SK-N-MC (cell line): ENCODE measurements around the gene YES1.
"Not testable (repeated sequence)": the region's sequence is repeated elsewhere in the genome, so short reads cannot be mapped to it uniquely, and the experiment has no call there.

Experiments
- DNase-seq: peaks from one replicate; pipeline ENCODE4 v3.0.0-alpha.2; 2011; ENCODE audit warnings: low read depth, low spot score
- H3K27ac ChIP-seq: fragments of 200-600 bp; sonication (generic); 2 replicates; pipeline ENCODE4 v1.5.1; 2016; ENCODE audit warnings: mixed run types
- H3K36me3 ChIP-seq: fragments of 200-600 bp; sonication (generic); 2 replicates; pipeline ENCODE4 v1.6.1; 2017; ENCODE audit warnings: antibody characterized with exemption, low read length, mixed read lengths; ENCODE audit not compliant: insufficient read depth
- H3K4me3 ChIP-seq: fragments of 200-600 bp; sonication (generic); 2 replicates; pipeline ENCODE4 v1.5.1; 2016
- H3K9ac ChIP-seq: fragments of 200-600 bp; sonication (generic); 2 replicates; pipeline ENCODE4 v1.8.0; 2017; ENCODE audit warnings: mixed run types, mixed read lengths; ENCODE audit not compliant: insufficient read length
- H3K9me3 ChIP-seq: fragments of 200-600 bp; sonication (generic); 2 replicates; pipeline ENCODE4 v1.6.1; 2017; ENCODE audit warnings: low read depth, mild to moderate bottlenecking, antibody characterized with exemption, low read length, moderate library complexity, mixed read lengths
- EZH2 ChIP-seq: fragments of 200-600 bp; sonication (generic); IDR thresholded peaks from one replicate; pipeline ENCODE4 v1.6.1; 2017; ENCODE audit warnings: antibody characterized with exemption
- FOXP2 ChIP-seq: optimal IDR thresholded peaks from 2 replicates; pipeline ENCODE3; 2011; ENCODE audit warnings: mild to moderate bottlenecking, moderate library complexity; ENCODE audit not compliant: insufficient read depth; ENCODE audit errors: extremely low read length, control extremely low read depth
- POLR2AphosphoS5 ChIP-seq: IDR thresholded peaks from 2 replicates; pipeline ENCODE4 v1.6.1; 2012; ENCODE audit warnings: mild to moderate bottlenecking, low read depth, low read length, borderline replicate concordance

The YES1 gene

GRCh38 chr18:682833-683232 lies 129.2 kb downstream of the YES1 start:
- DNase-seq: no peak
- Histone ChIP-seq H3K36me3 (no peaks in the 10 kb centered on the region), H3K4me3 (no peak overlapping the region), H3K9ac (no peak overlapping the region), H3K9me3 (no peaks in the 10 kb centered on the region), H3K27ac (no peak overlapping the region)
- no peak for TF ChIP-seq EZH2
- no peak for TF ChIP-seq POLR2AphosphoS5
- no peak for TF ChIP-seq FOXP2

GRCh38 chr18:682416-682815 lies 129.6 kb downstream of the YES1 start:
- H3K27ac ChIP-seq, H3K4me3 ChIP-seq, H3K36me3 ChIP-seq, H3K9me3 ChIP-seq, H3K9ac ChIP-seq, DNase-seq: not testable (repeated sequence)

GRCh38 chr18:681985-682384 lies 130.1 kb downstream of the YES1 start:
- Histone ChIP-seq H3K36me3 (no peaks in the 10 kb centered on the region), H3K9me3 (no peaks in the 10 kb centered on the region), H3K9ac (no peak overlapping the region), H3K4me3 (no peak overlapping the region), H3K27ac (no peak overlapping the region)
- DNase-seq: no peak
- no peak for TF ChIP-seq FOXP2
- no peak for TF ChIP-seq EZH2
- no peak for TF ChIP-seq POLR2AphosphoS5

- Histone ChIP-seq H3K9ac (no peak overlapping the region), H3K36me3 (no peaks in the 10 kb centered on the region; the same call in 1 of the 2 replicates), H3K27ac (no peak overlapping the region), H3K9me3 (no peaks in the 10 kb centered on the region), H3K4me3 (no peak overlapping the region)
- DNase-seq: no peak
- TF ChIP-seq EZH2: no peak
Measured at GRCh38 chr18:680392-680791, 131.7 kb downstream of the YES1 start.

DNA sequence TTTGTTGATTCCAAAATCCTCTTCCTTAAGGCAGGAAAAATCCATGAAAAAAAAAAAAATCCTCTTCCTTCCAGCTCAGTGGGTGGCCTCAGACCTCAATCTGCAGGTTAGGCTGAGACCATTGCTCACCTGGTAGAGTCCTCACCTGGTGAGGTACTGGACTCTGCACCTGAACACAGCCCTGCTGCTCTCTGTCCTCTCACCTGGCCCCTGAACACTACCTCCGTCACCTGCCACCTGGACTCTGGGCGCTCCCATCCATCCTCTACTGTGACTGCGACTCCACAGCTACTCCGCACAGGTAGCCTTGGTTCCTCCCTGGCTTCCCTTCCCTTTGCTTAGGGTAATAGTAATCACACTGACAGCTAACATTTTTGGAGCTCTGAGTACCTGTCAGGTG lies 132.5 kb downstream of the YES1 start:
- Histone ChIP-seq H3K9ac (no peak overlapping the region), H3K27ac (no peak overlapping the region), H3K36me3 (peaks cover 7% of the 10 kb centered on the region; the same call in 1 of the 2 replicates), H3K9me3 (no peaks in the 10 kb centered on the region), H3K4me3 (no peak overlapping the region)
- no peak for TF ChIP-seq POLR2AphosphoS5
- TF ChIP-seq EZH2: no peak
- no peak for TF ChIP-seq FOXP2
- no peak for DNase-seq

DNA sequence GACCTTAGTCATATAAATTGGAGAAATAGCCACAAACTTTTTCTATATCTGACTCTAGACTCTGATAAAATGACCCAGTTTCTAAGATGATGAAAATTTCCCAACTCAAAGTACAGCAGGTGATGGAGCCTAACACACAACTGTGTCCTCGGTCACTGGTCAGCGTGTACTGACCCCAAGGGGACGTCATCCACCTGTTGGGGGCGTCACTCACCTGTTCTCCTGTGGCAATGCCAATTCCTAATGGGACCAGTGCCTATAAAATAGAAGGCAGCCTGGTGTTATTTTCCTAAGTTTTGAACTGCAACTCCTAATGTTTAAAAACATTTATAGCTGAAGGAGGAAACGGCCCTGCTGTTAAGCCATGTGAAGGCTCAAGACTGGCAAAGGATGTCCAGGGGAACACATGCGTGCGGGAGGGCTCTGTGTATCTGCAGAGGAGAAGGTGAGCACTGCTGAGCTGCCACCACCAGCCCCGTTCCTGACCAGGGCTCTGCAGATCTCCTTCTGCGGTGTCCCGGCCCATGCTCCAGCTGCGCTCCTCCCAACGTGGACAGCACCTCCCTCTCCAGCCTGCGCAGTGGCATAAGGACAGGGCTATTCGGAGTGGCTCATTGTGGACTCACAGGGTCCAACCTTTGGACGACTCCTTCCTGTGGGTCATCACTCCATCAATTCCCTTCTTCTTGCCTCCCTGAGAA lies 133.4 kb downstream of the YES1 start:
- Histone ChIP-seq H3K36me3 (peaks cover 15% of the 10 kb centered on the region), H3K27ac (no peak overlapping the region), H3K9ac (no peak overlapping the region), H3K9me3 (no peaks in the 10 kb centered on the region), H3K4me3 (no peak overlapping the region)
- TF ChIP-seq POLR2AphosphoS5: no peak
- no peak for TF ChIP-seq EZH2
- TF ChIP-seq FOXP2: no peak
- DNase-seq: no peak

GRCh38 chr18:677951-678381 lies 134.1 kb downstream of the YES1 start:
- Histone ChIP-seq H3K27ac (no peak overlapping the region), H3K36me3 (peaks cover 20% of the 10 kb centered on the region), H3K9me3 (no peaks in the 10 kb centered on the region), H3K4me3 (no peak overlapping the region), H3K9ac (no peak overlapping the region)
- TF ChIP-seq FOXP2: no peak
- TF ChIP-seq POLR2AphosphoS5: no peak
- TF ChIP-seq EZH2: no peak
- no peak for DNase-seq

DNA sequence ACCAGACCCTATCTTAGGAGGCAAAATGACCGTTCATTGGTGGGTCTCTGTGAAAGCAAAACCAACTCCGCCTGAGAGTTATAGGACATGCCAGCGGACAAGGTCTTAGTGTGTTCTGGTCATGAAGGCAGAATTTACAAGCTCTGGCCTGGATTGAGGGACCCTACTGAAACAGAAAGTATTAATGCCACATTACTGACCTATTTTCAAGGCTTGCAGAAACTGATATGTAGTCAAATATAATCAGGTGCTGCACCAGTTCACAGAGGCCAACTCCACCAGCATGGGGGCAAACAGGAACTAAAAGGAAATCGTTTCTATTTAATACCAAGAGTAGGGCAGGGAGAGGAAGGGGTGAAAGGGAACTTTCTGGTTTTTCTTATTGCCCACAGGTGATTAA lies 134.9 kb downstream of the YES1 start:
- H3K27ac ChIP-seq: no peak overlapping the region
- H3K4me3 ChIP-seq: no peak overlapping the region
- TF ChIP-seq POLR2AphosphoS5: no peak
- no peak for TF ChIP-seq FOXP2
- peaks cover 29% of the 10 kb centered on the region for H3K36me3 ChIP-seq
- no peaks in the 10 kb centered on the region for H3K9me3 ChIP-seq
- DNase-seq: no peak
- no peak overlapping the region for H3K9ac ChIP-seq

DNA sequence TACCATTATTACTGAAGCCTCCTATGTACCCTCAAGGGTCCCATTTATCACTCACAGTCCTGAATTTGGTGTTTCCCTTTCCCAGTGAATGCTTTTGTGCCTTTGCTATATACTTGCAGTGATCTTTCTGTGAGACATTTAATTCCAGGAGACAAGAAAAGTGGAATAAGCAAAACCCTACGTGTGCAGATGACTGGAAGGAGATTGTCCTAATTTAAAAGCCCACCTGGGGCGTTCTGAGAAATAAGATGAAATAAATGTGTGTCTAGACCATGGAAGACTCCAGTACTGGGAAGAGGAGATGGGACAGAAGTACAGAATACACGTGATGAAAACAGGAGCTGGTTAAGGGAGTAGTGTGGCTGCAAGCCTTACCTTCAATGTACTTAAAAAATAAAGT lies 135.3 kb downstream of the YES1 start:
- H3K36me3 ChIP-seq: peaks cover 33% of the 10 kb centered on the region
- no peak for TF ChIP-seq FOXP2
- TF ChIP-seq EZH2: no peak
- no peak for TF ChIP-seq POLR2AphosphoS5
- no peaks in the 10 kb centered on the region for H3K9me3 ChIP-seq
- no peak overlapping the region for H3K27ac ChIP-seq
- DNase-seq: no peak
- H3K9ac ChIP-seq: no peak overlapping the region
- no peak overlapping the region for H3K4me3 ChIP-seq

DNA sequence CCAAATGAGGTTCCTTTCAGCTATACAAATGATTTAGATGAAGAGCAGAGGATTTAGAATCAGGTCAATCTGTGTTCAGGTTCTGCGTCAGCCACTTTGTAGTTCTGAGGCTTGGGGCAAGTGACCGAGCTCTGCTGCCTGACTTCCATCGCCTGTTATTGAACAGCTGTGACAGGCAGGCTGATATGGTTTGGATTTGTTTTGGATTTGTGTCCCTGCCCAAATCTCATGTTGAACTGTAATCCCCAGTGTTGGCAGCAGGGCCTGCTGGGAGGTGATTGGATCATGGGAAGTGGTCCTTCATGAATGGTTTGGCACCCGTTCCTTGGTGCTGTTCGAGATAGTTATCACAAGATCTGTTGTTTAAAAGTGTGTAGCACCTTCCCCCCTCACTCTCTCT lies 136.0 kb downstream of the YES1 start:
- H3K9ac ChIP-seq: no peak overlapping the region
- H3K9me3 ChIP-seq: no peaks in the 10 kb centered on the region
- peaks cover 39% of the 10 kb centered on the region for H3K36me3 ChIP-seq
- no peak for TF ChIP-seq POLR2AphosphoS5
- no peak for TF ChIP-seq EZH2
- TF ChIP-seq FOXP2: no peak
- no peak overlapping the region for H3K27ac ChIP-seq
- no peak overlapping the region for H3K4me3 ChIP-seq
- DNase-seq: no peak
